Prostate gland (tissue), 2 donors: ENCODE data around the gene MBL2. TPM values are rescaled to one million over a fixed set of nuclear protein-coding genes. Genes with fewer than 3 reads are reported as not detected.

Experiments used
- DNase-seq: peaks from one replicate; pipeline ENCODE4 v3.0.0-alpha.2; 2019; ENCODE audit warnings: low spot score
- H3K27ac ChIP-seq, 2 donors: fragments of 200-600 bp; sonication (generic); 2 replicates each; pipeline ENCODE4 v1.5.1; 2017 to 2019
- H3K27me3 ChIP-seq: fragments of 200-600 bp; sonication (generic); replicated peaks from 2 replicates; pipeline ENCODE4 v1.5.1; 2019; ENCODE audit not compliant: insufficient read depth
- H3K36me3 ChIP-seq, 2 donors: fragments of 200-600 bp; sonication (generic); 1 replicate in 1 of 2; 2 replicates in 1 of 2; pipeline versions ENCODE4 v1.5.1 to v1.8.1; 2017 to 2019
- H3K4me1 ChIP-seq: fragments of 200-600 bp; sonication (generic); replicated peaks from 2 replicates; pipeline ENCODE4 v1.5.1; 2019
- H3K4me3 ChIP-seq, 2 donors: fragments of 200-600 bp; sonication (generic); 2 replicates each; pipeline ENCODE4 v1.5.1; 2017 to 2019
- H3K9me3 ChIP-seq: fragments of 200-600 bp; sonication (generic); 2 replicates; pipeline ENCODE4 v1.5.1; 2017
- POLR2A ChIP-seq: fragments of 450-650 bp; IDR thresholded peaks from one replicate; pipeline ENCODE4 v1.6.1; 2016; ENCODE audit warnings: antibody characterized with exemption, mild to moderate bottlenecking
- POLR2AphosphoS5 ChIP-seq: sonication (generic); formaldehyde crosslinking; IDR thresholded peaks from one replicate; pipeline ENCODE4 v1.6.1; 2017; ENCODE audit warnings: antibody characterized with exemption
- WGBS: methylation state at CpG from one replicate; pipeline ENCODE4 v1.1.5; 2018; 5-methylcytosine and 5-hydroxymethylcytosine counted together
- intact Hi-C: fragments of 100-400 bp; cut with DNase I; formaldehyde crosslinking; loops from one replicate; pipeline ENCODE4 v1.14.2; 2022
- total RNA-seq, 2 donors: library from RNA; depleted of rRNA; stranded (reverse); fragments of >200 nt; gene quantifications; one replicate each; pipeline ENCODE4 v1.1.0, GENCODE V29; 2016
- TF ChIP-seq, protein P1 (sequence below), 4 experiments: fragments of 200-600 bp in 2 of 4; fragments of 450-650 bp in 2 of 4; sonication (generic) in 2 of 4; IDR thresholded peaks; 1 replicate in 3 of 4; 2 replicates in 1 of 4; pipeline ENCODE4 v1.5.1; 2016 to 2019; ENCODE audit warnings: antibody characterized with exemption in 4 of 4, mild to moderate bottlenecking in 2 of 4, moderate library complexity in 2 of 4

Gene MBL2
- total RNA-seq, 2 donors from 2014 or later = not detected

DNA sequence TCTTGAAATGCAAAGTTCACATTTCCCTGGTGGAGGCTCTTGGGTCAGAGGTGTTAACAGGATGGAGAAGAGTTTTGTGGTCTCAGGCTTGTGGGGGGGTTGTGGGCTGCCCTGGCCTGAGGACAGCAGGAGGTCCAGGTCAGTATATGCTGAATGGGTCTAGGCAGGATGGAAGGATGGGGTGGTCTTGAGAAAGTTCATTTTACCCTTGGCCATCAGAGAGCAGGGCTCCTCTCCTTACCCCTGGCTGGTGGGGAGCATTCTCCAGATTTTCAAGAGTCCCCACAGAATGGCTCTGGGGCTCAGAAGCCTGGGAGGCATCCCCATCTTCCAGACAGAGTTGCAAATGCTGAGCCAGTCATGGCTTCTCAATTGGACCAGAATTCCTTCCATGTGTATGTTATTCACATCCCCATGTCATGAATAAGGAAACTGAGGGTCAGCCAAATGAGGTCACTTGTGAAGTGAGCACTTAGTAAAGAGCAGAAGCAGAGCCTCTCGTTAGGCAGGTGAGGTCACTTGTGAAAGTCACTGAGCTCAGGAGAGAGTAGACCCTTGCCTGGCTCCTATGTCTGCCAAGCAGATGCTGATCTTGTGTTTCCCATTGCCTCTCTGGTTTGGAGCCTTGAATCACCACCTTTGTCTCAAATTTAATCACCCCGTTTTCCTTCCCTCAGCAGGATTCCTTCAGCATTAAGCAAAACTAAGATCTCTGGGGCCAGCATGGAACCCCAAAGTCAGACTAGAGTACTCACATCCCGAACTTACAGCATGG is 33.0 kb downstream of the MBL2 start:
- no peaks in the 10 kb centered on the region for H3K27me3 ChIP-seq
- no peak overlapping the region for H3K27ac ChIP-seq
- intact Hi-C loops = no loop called here
- TF ChIP-seq POLR2A = no peak
- TF ChIP-seq, protein P1, sequence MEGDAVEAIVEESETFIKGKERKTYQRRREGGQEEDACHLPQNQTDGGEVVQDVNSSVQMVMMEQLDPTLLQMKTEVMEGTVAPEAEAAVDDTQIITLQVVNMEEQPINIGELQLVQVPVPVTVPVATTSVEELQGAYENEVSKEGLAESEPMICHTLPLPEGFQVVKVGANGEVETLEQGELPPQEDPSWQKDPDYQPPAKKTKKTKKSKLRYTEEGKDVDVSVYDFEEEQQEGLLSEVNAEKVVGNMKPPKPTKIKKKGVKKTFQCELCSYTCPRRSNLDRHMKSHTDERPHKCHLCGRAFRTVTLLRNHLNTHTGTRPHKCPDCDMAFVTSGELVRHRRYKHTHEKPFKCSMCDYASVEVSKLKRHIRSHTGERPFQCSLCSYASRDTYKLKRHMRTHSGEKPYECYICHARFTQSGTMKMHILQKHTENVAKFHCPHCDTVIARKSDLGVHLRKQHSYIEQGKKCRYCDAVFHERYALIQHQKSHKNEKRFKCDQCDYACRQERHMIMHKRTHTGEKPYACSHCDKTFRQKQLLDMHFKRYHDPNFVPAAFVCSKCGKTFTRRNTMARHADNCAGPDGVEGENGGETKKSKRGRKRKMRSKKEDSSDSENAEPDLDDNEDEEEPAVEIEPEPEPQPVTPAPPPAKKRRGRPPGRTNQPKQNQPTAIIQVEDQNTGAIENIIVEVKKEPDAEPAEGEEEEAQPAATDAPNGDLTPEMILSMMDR (IDR thresholded peaks at IDR 0.05) = no peak
- TF ChIP-seq POLR2AphosphoS5 = no peak
- no peaks in the 10 kb centered on the region for H3K4me1 ChIP-seq
- no peaks in the 10 kb centered on the region for H3K36me3 ChIP-seq
- H3K9me3 ChIP-seq = no peaks in the 10 kb centered on the region
- WGBS = 87% methylated on average over 3 of the region's 3 CpGs
- DNase-seq = no peak
- no peak overlapping the region for H3K4me3 ChIP-seq

DNA sequence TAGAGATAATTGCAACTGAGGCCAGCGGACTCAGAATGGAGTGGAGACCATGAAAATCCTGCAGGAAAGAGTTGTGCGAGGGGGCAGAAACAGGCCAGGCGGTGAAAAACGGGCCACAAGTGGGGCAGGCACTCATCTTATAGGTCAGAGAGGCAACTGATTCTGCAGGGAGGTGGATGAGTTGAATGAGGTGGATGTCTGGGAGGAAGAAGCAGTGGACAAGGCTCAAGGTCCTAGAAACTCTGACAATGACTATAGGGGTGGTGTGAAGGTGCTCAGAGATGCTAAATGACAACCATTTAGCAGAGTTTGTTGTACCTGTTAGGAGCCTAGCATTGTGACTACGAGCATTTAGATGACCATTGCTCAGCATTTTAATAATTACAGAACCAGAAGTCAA is 33.6 kb downstream of the MBL2 start:
- 91% methylated on average over 5 of the region's 5 CpGs for WGBS
- no peaks in the 10 kb centered on the region for H3K9me3 ChIP-seq
- no peaks in the 10 kb centered on the region for H3K36me3 ChIP-seq
- H3K4me3 ChIP-seq = no peak overlapping the region
- no peaks in the 10 kb centered on the region for H3K27me3 ChIP-seq
- no peaks in the 10 kb centered on the region for H3K4me1 ChIP-seq
- TF ChIP-seq, protein P1 (IDR thresholded peaks at IDR 0.05) = no peak
- TF ChIP-seq POLR2A (no peak), POLR2AphosphoS5 (no peak)
- intact Hi-C loops = no loop called here
- DNase-seq = no peak
- no peak overlapping the region for H3K27ac ChIP-seq

DNA sequence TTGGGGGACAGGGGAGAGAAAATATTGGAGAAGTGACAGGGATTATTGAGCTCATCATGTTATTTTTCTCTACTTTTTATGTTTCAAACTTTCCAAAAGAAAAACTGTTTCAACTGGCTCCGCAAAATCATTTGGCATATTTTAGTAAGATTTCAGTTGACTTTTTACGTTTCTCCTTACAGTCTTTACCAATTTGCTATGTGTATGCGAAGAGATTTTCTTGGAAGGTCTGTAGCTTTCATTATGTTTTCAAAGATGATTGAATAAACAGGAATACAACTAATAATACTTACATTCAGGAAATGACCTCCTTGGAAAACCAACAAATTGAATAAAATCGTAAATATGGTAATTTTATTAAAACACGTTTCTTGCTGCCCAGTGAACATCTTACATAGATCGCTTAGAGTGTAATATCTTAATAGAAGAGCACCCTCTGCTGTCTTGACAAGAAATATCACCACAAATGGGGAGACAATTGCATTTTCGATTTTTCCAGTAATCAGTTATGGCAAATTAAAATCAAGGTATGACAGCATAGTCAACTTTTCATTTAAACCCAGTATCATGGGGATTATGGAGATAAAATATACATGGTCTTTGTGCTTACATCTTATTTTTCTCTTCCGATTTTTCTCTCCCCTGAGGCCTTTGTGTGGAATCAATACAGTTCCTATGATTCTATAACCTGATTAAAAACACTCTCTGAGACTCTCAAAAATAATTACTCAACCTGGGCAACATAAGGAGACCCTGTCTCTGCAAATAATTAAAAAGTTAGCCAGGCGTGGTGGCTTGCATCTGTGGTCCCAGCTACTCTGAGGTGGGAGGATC is 43.1 kb downstream of the MBL2 start:
- Histone ChIP-seq H3K4me3 (no peak overlapping the region), H3K4me1 (no peaks in the 10 kb centered on the region), H3K27me3 (no peaks in the 10 kb centered on the region), H3K36me3 (no peaks in the 10 kb centered on the region), H3K9me3 (no peaks in the 10 kb centered on the region), H3K27ac (no peak overlapping the region)
- TF ChIP-seq, protein P1 (IDR thresholded peaks at IDR 0.05) = peak in 3 of 4 experiments; percentile 49 to 62 (median 61)
- TF ChIP-seq POLR2AphosphoS5 = no peak
- WGBS = 36% methylated on average over 9 of the region's 9 CpGs
- intact Hi-C loops = loop anchor here (10.0 kb wide), 1 partner anchor 85 kb away; no protein-coding TSS in a partner anchor
- DNase-seq = no peak

DNA sequence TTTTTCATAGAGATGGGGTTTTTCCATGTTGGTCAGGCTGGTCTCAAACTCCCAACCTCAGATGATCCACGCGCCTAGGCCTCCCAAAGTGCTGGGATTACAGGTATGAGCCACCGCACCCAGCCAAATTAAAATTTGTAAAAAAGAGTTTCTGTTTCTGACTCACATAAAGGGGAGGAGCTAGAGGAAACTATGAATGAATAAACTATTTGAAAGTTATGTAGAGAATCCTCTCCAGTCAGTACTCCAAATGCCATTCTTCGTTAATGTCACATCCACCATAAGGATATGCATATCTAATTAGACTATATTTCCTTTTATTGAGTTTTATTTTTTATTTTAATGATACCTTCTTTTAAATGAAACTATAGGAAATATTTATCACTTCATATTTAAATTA is 52.6 kb downstream of the MBL2 start:
- intact Hi-C loops = loop anchor here (10.0 kb wide), 1 partner anchor 75 kb away; no protein-coding TSS in a partner anchor
- TF ChIP-seq, protein P1 (IDR thresholded peaks at IDR 0.05) = no peak
- TF ChIP-seq POLR2AphosphoS5 (no peak), POLR2A (no peak)
- Histone ChIP-seq H3K9me3 (no peaks in the 10 kb centered on the region), H3K4me1 (no peaks in the 10 kb centered on the region), H3K27me3 (no peaks in the 10 kb centered on the region), H3K27ac (no peak overlapping the region), H3K36me3 (no peaks in the 10 kb centered on the region), H3K4me3 (no peak overlapping the region)
- 95% methylated on average over 4 of the region's 4 CpGs for WGBS
- no peak for DNase-seq
